Ishikawa (cell line): ENCODE measurements around the gene ADGRG4.

Source experiments
- CEBPB ChIP-seq: IDR thresholded peaks from 2 replicates; pipeline ENCODE4 v1.6.1; 2012
- CREB1 ChIP-seq: IDR thresholded peaks from 2 replicates; pipeline ENCODE4 v1.6.1; 2012; ENCODE audit warnings: low read depth
- EGR1 ChIP-seq: IDR thresholded peaks from 2 replicates; pipeline ENCODE4 v1.6.1; 2012
- EP300 ChIP-seq: IDR thresholded peaks from 2 replicates; pipeline ENCODE4 v1.6.1; 2012; ENCODE audit warnings: borderline replicate concordance
- FOXM1 ChIP-seq: IDR thresholded peaks from 2 replicates; pipeline ENCODE4 v1.6.1; 2012; ENCODE audit warnings: low read depth, borderline replicate concordance
- MAX ChIP-seq: IDR thresholded peaks from 2 replicates; pipeline ENCODE4 v1.6.1; 2012
- NFIC ChIP-seq: IDR thresholded peaks from 2 replicates; pipeline ENCODE4 v1.6.1; 2012
- RAD21 ChIP-seq: IDR thresholded peaks from 2 replicates; pipeline ENCODE4 v1.6.1; 2012; ENCODE audit warnings: low read depth
- REST ChIP-seq: IDR thresholded peaks from 2 replicates; pipeline ENCODE4 v1.6.1; 2012; ENCODE audit warnings: low read depth, mild to moderate bottlenecking
- TAF1 ChIP-seq: IDR thresholded peaks from 2 replicates; pipeline ENCODE4 v1.6.1; 2012; ENCODE audit warnings: low read depth, mild to moderate bottlenecking
- TCF12 ChIP-seq: IDR thresholded peaks from 2 replicates; pipeline ENCODE4 v1.6.1; 2012; ENCODE audit warnings: low read depth
- TEAD4 ChIP-seq: IDR thresholded peaks from 2 replicates; pipeline ENCODE4 v1.6.1; 2012
- USF1 ChIP-seq: IDR thresholded peaks from 2 replicates; pipeline ENCODE4 v1.6.1; 2012
- YY1 ChIP-seq: IDR thresholded peaks from 2 replicates; pipeline ENCODE4 v1.6.1; 2012; ENCODE audit warnings: low read depth
- ZBTB7A ChIP-seq: IDR thresholded peaks from 2 replicates; pipeline ENCODE4 v1.6.1; 2012; ENCODE audit warnings: low read depth

The ADGRG4 gene

GRCh38 chrX:136453771-136454170 lies 153.0 kb downstream of the ADGRG4 start:
- TF ChIP-seq NFIC, result no peak
- no peak for TF ChIP-seq CREB1
- TF ChIP-seq YY1, result no peak
- TF ChIP-seq TAF1, result no peak
- no peak for TF ChIP-seq USF1
- TF ChIP-seq REST, result no peak
- no peak for TF ChIP-seq TCF12
- no peak for TF ChIP-seq TEAD4
- no peak for TF ChIP-seq CEBPB
- TF ChIP-seq RAD21, result no peak
- TF ChIP-seq EP300, result no peak
- TF ChIP-seq EGR1, result no peak
- no peak for TF ChIP-seq ZBTB7A

- TF ChIP-seq TEAD4, result no peak
- TF ChIP-seq FOXM1, result no peak
- TF ChIP-seq MAX, result no peak
- TF ChIP-seq NFIC, result no peak
- no peak for TF ChIP-seq TCF12
- TF ChIP-seq YY1, result no peak
- TF ChIP-seq CEBPB, result no peak
- TF ChIP-seq ZBTB7A, result no peak
- TF ChIP-seq EGR1, result no peak
- TF ChIP-seq RAD21, result no peak
- TF ChIP-seq TAF1, result no peak
- no peak for TF ChIP-seq EP300
- no peak for TF ChIP-seq CREB1
- TF ChIP-seq REST, result no peak
- no peak for TF ChIP-seq USF1
These were observed 155.4 kb downstream of the ADGRG4 start for GRCh38 chrX:136456133-136456532.

GRCh38 chrX:136457303-136457917 lies 156.6 kb downstream of the ADGRG4 start:
- TF ChIP-seq EP300, result no peak
- no peak for TF ChIP-seq REST
- no peak for TF ChIP-seq TCF12
- TF ChIP-seq RAD21, result no peak
- no peak for TF ChIP-seq FOXM1
- no peak for TF ChIP-seq NFIC
- no peak for TF ChIP-seq TAF1
- no peak for TF ChIP-seq MAX
- no peak for TF ChIP-seq TEAD4
- TF ChIP-seq ZBTB7A, result no peak
- TF ChIP-seq USF1, result no peak
- TF ChIP-seq EGR1, result no peak
- no peak for TF ChIP-seq YY1
- no peak for TF ChIP-seq CEBPB
- no peak for TF ChIP-seq CREB1

- TF ChIP-seq NFIC (no peak), TAF1 (no peak), CREB1 (no peak), EGR1 (no peak), RAD21 (no peak), REST (no peak), USF1 (no peak), MAX (no peak), TEAD4 (no peak), YY1 (no peak), FOXM1 (no peak)
These were observed 163.8 kb downstream of the ADGRG4 start for GRCh38 chrX:136464589-136464988.
